Measurements from ENCODE around the gene APRT. TPM values are rescaled to one million over a fixed set of nuclear protein-coding genes. Genes with fewer than 3 reads are reported as not detected.
"Not testable (repeated sequence)": the region's sequence is repeated elsewhere in the genome, so short reads cannot be mapped to it uniquely, and the experiment has no call there.

Gene APRT
- polyA plus RNA-seq, 3 donors, result 123 to 307 (median 233) TPM

DNA sequence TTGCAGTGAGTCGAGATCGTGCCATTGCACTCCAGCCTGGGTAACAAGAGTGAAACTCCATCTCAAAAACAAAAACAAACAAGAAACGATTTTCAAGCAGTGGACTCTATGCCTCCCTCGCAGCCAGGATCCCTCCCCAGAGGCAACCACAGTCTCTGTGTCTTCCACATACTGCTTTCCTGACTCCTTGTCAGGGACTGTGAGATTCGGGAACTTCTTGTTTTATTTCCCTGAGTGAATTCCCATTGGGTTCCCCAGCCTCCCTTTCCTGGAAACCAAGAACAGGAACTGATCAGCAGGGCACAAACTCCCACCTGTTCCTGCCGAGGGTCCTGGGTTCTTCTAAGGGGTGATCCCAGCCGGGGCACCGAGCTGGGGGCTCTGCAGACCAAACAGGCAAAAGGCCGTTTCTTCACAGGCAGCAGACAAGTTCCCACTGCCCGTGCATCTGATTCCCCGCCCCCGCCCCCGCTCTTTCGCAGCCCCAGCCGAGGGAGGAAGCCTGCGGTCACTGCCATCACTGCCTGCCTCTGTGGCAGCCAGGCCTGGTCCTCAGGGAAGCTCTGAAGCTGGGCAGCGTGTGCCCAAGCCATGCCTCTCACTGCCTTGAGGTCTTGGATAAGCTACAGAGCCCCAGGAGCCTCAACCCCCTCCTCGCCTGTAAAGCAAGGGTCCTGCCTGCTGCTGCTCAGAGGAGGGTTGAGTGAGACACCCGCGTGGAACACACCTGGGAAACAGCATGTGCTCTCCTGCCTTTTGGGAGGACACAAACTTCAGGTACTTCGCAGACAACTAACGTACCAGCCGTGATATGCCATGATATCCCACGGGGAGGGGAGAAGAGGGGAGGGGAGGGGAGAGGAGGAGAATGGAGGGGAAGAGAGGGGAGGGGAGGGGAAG is 21.2 kb downstream of the APRT start:
- under 1% methylated on average over 18 of the region's 24 CpGs for WGBS (ENCODE audit: insufficient coverage)
- peak overlapping the region; percentile 84 to 95 (median 88) for H3K27ac Mint-ChIP-seq
- peak overlapping the region in 1 of 3 experiments; percentile 70 for H3K4me3 ChIP-seq (replicated peaks in 1 of 3; ENCODE audit: low read depth in 2 of 3, low read length in 3 of 3)
- peak overlapping the region; percentile 41 for H2AFZ ChIP-seq (ENCODE audit: insufficient read depth, low read depth, low read length, poor library complexity, severe bottlenecking)
- peaks cover 62% of the 10 kb centered on the region for H3K4me1 Mint-ChIP-seq
- H3K4me2 ChIP-seq (replicated peaks; ENCODE audit: extremely low read depth, low read length, poor library complexity, severe bottlenecking), result peak overlapping the region; percentile 87
- H3K9me3 ChIP-seq (replicated peaks in 1 of 2; ENCODE audit: control insufficient read depth in 1 of 2, insufficient read depth in 1 of 2, low read length in 2 of 2), result no peaks in the 10 kb centered on the region
- peak overlapping the region; percentile 55 to 84 for H3K27ac ChIP-seq (ENCODE audit: low read depth in 1 of 2, low read length in 2 of 2)
- H3K9me3 Mint-ChIP-seq, result no peaks in the 10 kb centered on the region
- H3K4me3 Mint-ChIP-seq, result peak overlapping the region; percentile 61 to 82
- peaks cover 42% of the 10 kb centered on the region for H3K79me2 ChIP-seq (ENCODE audit: insufficient read depth, low read length)
- peaks cover 0 to 10% (median 3%) of the 10 kb centered on the region in 3 donors for H3K27me3 Mint-ChIP-seq (ENCODE audit: low read depth in 3 of 3)
- no peaks in the 10 kb centered on the region for H4K20me1 ChIP-seq (ENCODE audit: insufficient read depth, low read length)
- TF ChIP-seq, protein P1, sequence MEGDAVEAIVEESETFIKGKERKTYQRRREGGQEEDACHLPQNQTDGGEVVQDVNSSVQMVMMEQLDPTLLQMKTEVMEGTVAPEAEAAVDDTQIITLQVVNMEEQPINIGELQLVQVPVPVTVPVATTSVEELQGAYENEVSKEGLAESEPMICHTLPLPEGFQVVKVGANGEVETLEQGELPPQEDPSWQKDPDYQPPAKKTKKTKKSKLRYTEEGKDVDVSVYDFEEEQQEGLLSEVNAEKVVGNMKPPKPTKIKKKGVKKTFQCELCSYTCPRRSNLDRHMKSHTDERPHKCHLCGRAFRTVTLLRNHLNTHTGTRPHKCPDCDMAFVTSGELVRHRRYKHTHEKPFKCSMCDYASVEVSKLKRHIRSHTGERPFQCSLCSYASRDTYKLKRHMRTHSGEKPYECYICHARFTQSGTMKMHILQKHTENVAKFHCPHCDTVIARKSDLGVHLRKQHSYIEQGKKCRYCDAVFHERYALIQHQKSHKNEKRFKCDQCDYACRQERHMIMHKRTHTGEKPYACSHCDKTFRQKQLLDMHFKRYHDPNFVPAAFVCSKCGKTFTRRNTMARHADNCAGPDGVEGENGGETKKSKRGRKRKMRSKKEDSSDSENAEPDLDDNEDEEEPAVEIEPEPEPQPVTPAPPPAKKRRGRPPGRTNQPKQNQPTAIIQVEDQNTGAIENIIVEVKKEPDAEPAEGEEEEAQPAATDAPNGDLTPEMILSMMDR (IDR thresholded peaks at IDR 0.05), result no peak
- no peaks in the 10 kb centered on the region for H3K36me3 ChIP-seq (replicated peaks in 1 of 2; ENCODE audit: control insufficient read depth in 1 of 2, insufficient read depth in 2 of 2, low read length in 2 of 2)
- intact Hi-C loops (cut with micrococcal nuclease), result no loop called here
- peaks cover 69 to 70% of the 10 kb centered on the region in 2 donors for H3K4me1 ChIP-seq (ENCODE audit: control insufficient read depth in 1 of 2, insufficient read depth in 2 of 2, low read length in 2 of 2)
- H3K36me3 Mint-ChIP-seq, result no peaks in the 10 kb centered on the region
- H3K27me3 ChIP-seq (ENCODE audit: control insufficient read depth in 2 of 2, insufficient read depth in 2 of 2, low read length in 2 of 2), result no peaks in the 10 kb centered on the region
- H3K9ac ChIP-seq (ENCODE audit: insufficient read depth, low read length, poor library complexity, severe bottlenecking), result peak overlapping the region; percentile 24
- peak; percentile 69 to 76 (median 75) for DNase-seq

DNA sequence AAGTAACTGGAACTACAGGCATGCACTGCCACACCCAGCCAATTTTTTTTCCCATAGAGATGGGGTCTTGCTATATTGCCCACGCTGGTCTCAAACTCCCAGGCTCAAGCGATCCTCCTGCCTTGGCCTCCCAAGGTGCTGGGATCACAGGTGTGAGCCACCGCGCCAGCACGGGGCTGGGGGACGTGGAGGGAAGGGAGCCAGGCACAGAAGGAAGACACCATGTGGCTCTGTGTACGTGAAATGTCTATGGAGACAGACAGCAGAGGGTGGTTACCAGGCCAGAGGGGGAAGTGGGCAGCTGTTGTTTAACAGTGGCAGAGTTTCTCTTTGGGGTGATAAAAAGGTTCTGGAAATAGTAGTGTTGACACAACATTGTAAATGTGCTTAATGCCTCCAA is 22.1 kb downstream of the APRT start:
- Mint-ChIP-seq H3K27ac (peak overlapping the region; percentile 84 to 95 (median 88)), H3K36me3 (no peaks in the 10 kb centered on the region), H3K27me3 (ENCODE audit: low read depth in 3 of 3) (peaks cover 0 to 10% (median 3%) of the 10 kb centered on the region in 3 donors), H3K9me3 (no peaks in the 10 kb centered on the region), H3K4me1 (peaks cover 53% of the 10 kb centered on the region), H3K4me3 (peak overlapping the region; percentile 61 to 82)
- Histone ChIP-seq H3K27ac (ENCODE audit: low read depth in 1 of 2, low read length in 2 of 2) (peak overlapping the region; percentile 55 to 84), H2AFZ (ENCODE audit: insufficient read depth, low read depth, low read length, poor library complexity, severe bottlenecking) (peak overlapping the region; percentile 33), H3K9me3 (replicated peaks in 1 of 2; ENCODE audit: control insufficient read depth in 1 of 2, insufficient read depth in 1 of 2, low read length in 2 of 2) (no peaks in the 10 kb centered on the region), H3K36me3 (replicated peaks in 1 of 2; ENCODE audit: control insufficient read depth in 1 of 2, insufficient read depth in 2 of 2, low read length in 2 of 2) (no peaks in the 10 kb centered on the region), H3K79me2 (ENCODE audit: insufficient read depth, low read length) (peaks cover 39% of the 10 kb centered on the region), H3K9ac (ENCODE audit: insufficient read depth, low read length, poor library complexity, severe bottlenecking) (peak overlapping the region; percentile 40), H3K4me3 (replicated peaks in 1 of 3; ENCODE audit: low read depth in 2 of 3, low read length in 3 of 3) (peak overlapping the region in 1 of 3 experiments; percentile 70), H3K4me2 (replicated peaks; ENCODE audit: extremely low read depth, low read length, poor library complexity, severe bottlenecking) (peak overlapping the region; percentile 87), H3K4me1 (ENCODE audit: control insufficient read depth in 1 of 2, insufficient read depth in 2 of 2, low read length in 2 of 2) (peaks cover 60 to 64% of the 10 kb centered on the region in 2 donors), H4K20me1 (ENCODE audit: insufficient read depth, low read length) (no peaks in the 10 kb centered on the region), H3K27me3 (ENCODE audit: control insufficient read depth in 2 of 2, insufficient read depth in 2 of 2, low read length in 2 of 2) (no peaks in the 10 kb centered on the region)
- DNase-seq, result peak in 2 of 3 donors; percentile 60 to 65
- 6% methylated on average over 6 of the region's 7 CpGs for WGBS (ENCODE audit: insufficient coverage)
- TF ChIP-seq, protein P1 (IDR thresholded peaks at IDR 0.05), result no peak
- intact Hi-C loops (cut with micrococcal nuclease), result loop anchor here in 1 of 2 donors (10.0 kb wide), 1 partner anchor 1155 kb away; the partner anchor contains the start of gene DEF8

DNA sequence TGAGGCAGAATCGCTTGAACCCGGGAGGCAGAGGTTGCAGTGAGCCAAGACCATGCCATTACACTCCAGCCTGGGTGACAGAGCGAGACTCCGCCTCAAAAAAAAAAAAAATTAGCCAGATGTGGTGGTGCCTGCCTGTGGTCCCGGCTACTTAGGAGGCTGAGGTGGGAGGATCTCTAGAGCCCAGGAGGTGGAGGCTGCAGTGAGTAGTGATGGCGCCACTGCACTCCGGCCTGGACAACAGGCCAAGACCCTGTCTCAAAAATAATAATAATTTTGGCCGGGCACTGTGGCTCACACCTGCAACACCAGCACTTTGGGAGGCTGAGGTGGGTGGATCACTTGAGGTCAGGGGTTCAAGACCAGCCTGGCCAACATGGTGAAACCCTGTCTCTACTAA is 23.0 kb downstream of the APRT start:
- not testable (repeated sequence) for DNase-seq; H3K27ac ChIP-seq (ENCODE audit: low read depth in 1 of 2, low read length in 2 of 2); H3K36me3 Mint-ChIP-seq; H3K4me3 ChIP-seq (replicated peaks in 1 of 3; ENCODE audit: low read depth in 2 of 3, low read length in 3 of 3); H3K4me2 ChIP-seq (replicated peaks; ENCODE audit: extremely low read depth, low read length, poor library complexity, severe bottlenecking); H3K9ac ChIP-seq (ENCODE audit: insufficient read depth, low read length, poor library complexity, severe bottlenecking); H3K27me3 ChIP-seq (ENCODE audit: control insufficient read depth in 2 of 2, insufficient read depth in 2 of 2, low read length in 2 of 2); H3K36me3 ChIP-seq (replicated peaks in 1 of 2; ENCODE audit: control insufficient read depth in 1 of 2, insufficient read depth in 2 of 2, low read length in 2 of 2); H3K4me3 Mint-ChIP-seq; H3K27ac Mint-ChIP-seq; H4K20me1 ChIP-seq (ENCODE audit: insufficient read depth, low read length); H3K27me3 Mint-ChIP-seq (ENCODE audit: low read depth in 3 of 3); H2AFZ ChIP-seq (ENCODE audit: insufficient read depth, low read depth, low read length, poor library complexity, severe bottlenecking); H3K9me3 ChIP-seq (replicated peaks in 1 of 2; ENCODE audit: control insufficient read depth in 1 of 2, insufficient read depth in 1 of 2, low read length in 2 of 2); H3K9me3 Mint-ChIP-seq
- H3K79me2 ChIP-seq (ENCODE audit: insufficient read depth, low read length), result peaks cover 41% of the 10 kb centered on the region
- WGBS (ENCODE audit: insufficient coverage), result 93% methylated on average over 4 of the region's 8 CpGs
- peaks cover 54 to 63% of the 10 kb centered on the region in 2 donors for H3K4me1 ChIP-seq (ENCODE audit: control insufficient read depth in 1 of 2, insufficient read depth in 2 of 2, low read length in 2 of 2)
- peaks cover 46% of the 10 kb centered on the region for H3K4me1 Mint-ChIP-seq
- intact Hi-C loops (cut with micrococcal nuclease), result loop anchor here in 1 of 2 donors (10.0 kb wide), 1 partner anchor 1156 kb away; the partner anchor contains the start of gene DEF8
